HG03378 (cell line): ENCODE data around the gene GHSR.

Experiments
- ATAC-seq: cut with Tn5 transposase; IDR thresholded peaks from one replicate; pipeline ENCODE4 v1.9.1; 2021; ENCODE audit warnings: mild to moderate bottlenecking, moderate library complexity; ENCODE audit not compliant: unreplicated experiment

Gene GHSR, protein sequence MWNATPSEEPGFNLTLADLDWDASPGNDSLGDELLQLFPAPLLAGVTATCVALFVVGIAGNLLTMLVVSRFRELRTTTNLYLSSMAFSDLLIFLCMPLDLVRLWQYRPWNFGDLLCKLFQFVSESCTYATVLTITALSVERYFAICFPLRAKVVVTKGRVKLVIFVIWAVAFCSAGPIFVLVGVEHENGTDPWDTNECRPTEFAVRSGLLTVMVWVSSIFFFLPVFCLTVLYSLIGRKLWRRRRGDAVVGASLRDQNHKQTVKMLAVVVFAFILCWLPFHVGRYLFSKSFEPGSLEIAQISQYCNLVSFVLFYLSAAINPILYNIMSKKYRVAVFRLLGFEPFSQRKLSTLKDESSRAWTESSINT

DNA sequence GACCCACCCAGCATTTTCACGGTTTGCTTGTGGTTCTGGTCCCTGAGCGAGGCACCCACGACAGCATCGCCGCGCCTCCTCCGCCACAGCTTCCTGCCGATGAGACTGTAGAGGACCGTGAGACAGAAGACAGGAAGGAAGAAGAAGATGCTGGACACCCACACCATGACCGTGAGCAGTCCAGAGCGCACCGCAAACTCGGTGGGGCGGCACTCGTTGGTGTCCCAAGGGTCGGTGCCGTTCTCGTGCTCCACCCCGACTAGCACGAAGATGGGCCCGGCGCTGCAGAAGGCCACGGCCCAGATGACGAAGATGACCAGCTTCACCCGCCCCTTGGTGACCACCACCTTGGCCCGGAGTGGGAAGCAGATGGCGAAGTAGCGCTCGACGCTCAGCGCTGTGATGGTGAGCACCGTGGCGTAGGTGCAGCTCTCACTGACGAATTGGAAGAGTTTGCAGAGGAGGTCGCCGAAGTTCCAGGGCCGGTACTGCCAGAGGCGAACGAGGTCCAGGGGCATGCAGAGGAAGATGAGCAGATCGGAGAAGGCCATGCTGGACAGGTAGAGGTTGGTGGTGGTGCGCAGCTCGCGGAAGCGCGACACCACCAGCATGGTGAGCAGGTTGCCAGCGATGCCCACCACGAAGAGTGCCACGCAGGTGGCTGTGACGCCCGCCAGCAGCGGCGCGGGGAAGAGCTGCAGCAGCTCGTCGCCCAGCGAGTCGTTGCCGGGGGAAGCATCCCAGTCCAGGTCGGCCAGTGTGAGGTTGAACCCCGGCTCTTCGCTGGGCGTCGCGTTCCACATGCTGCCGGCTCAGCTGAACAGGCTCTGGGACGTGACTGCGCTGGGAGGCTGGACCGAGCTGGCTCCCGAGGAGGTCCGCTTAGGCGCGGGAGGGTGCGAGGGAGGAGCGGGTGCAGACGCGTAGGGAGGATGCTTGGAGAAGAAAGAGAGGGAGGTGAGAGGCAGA, at the start of gene GHSR:
GHSR (minus strand) TSS at position 846 of the 969 bp plus-strand sequence; CDS start at position 803, 43 bp downstream.
- no peak for ATAC-seq

DNA sequence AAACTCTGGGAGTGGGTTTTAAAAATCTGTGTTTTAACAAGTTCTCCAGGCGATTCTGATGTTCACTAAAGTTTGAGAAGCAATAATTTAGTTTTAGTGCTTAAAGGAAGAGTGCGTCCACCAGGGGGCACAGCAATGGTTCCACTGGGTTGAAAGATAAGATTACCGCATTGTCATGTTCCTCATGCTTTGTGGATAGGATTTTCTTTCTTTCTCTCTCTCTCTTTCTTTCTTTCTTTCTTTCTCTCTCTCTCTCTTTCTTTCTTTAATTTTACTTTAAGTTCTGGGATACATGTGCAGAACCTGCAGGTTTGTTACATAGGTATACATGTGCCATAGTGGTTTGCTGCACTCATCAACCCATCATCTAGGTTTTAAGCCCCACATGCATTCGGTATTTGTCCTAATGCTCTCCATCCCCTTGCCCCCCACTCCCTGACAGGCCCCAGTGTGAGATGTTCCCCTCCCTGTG, 42.0 kb upstream of the GHSR start:
- peak; percentile 76 for ATAC-seq

DNA sequence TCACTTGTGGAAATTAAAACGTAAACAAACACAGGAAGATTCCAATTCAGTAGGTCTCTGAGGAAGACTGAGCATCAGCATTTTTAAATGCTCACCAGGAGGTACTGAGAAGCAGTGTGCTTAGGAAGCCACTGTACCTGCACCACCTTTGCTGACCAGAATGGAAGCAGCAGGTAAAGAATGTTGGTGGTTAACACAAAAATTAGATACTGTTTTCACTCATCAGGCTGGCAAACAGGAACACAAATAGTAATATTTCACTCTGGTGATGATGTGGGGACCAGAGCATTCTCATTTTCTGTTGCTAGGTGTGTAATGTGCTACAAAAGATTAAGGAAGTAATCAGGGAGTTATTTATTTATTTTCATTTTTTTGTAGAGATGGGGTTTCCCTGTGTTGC, 29.9 kb upstream of the GHSR start:
- peak; percentile 50 for ATAC-seq

DNA sequence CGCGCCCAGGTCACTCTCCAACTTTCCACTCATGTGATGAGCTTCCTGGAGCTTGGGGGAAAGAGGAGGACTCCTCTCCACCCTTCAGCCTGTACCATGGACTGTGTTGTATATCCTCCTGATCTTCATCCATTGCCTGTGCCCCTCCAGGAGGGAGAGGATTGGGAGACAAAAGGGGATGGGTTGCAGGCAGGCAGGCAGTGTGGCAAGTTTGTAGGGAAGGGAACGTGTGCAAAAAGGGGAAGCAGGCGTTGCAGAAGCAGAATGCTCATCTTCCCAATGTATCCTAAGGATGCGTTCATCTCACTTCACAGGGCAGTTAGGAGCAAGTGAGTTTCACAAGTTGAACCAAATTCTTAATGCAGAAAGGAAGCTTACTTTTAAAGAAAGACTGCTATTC, 28.1 kb upstream of the GHSR start:
- ATAC-seq, result no peak

DNA sequence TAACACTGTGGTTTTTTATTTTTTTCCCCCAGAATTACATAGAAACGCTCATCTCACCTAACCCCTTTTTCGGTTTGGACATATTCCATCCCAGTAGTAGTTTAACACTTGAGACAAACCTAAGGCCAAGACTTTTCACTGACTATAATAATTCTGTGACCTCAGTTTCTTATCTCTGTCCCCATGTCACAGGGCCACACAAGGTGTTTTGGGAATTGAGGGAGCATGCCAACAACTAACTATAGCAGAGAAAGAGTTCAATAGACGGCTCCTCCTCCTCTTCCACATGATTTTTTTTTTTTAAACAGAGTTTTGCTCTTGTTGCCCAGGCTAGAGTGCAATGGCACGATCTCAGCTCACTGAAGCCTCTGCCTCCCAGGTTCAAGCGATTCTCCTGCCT, 27.4 kb upstream of the GHSR start:
- ATAC-seq, result no peak

DNA sequence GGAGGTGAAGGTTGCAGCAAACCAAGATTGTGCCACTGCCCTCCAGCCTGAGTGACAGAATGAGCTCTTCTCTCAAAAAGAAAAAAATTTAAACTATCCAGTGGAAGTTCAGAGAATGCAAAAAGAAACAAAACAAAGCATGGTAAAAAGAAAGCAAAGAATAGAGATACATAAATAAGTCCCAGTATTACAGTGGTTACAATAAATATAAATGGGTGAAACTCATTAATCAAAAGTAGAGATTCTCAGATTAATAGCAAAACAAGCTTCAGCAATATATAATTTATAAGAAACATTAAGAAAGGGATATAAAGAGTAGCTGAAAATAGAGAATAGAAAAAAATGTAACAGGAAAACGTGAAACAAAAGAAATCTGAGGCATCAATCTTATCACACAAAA, 23.6 kb upstream of the GHSR start:
- no peak for ATAC-seq

DNA sequence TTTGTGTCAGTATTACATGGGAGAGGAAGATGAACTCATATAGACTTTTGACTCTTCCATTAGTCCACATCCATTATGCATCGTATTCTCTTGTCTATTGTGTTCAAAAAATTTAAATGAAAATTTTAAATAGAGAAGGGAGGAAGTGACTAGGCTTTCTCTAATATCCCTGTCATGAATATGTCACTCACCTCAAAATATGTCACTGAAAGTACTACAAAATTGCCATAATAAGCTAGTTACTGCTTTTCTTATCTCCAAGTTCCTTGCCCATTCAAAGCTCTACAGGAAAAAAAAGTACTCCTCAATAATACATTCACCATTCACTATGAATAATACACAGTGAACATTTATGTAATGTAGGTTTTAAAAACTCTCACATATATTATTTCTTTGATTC, 22.3 kb upstream of the GHSR start:
- ATAC-seq, result no peak

DNA sequence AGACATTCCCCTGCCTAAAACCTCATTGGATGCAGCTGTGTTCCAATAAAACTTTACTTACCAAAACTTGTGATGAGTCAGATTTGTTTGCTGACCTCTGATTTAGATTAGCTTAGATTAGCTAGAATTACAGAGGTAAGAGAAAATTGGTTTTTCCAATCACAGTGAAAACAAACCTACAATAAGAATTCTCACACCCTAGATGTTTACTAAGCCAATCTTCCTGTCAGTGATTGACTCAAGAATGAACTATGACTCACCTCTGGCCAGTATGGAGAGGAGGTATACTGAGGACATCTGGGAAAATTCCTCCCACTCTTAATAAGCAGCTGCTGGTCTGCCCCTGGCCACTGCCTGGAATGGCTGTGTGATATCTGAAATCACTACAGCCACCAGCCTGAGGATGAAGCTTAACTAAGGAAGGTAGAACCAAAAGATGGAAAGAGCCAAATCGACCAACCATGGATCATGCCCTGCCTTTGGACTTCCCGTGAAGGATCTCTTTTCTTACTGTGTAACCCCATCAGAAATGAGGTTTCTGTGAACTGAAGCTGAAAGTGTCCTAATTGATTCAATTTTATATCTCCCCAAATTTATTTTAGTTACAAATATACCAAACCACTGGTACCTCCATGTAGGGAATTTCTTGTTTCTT, 19.0 kb upstream of the GHSR start:
- ATAC-seq, result no peak

DNA sequence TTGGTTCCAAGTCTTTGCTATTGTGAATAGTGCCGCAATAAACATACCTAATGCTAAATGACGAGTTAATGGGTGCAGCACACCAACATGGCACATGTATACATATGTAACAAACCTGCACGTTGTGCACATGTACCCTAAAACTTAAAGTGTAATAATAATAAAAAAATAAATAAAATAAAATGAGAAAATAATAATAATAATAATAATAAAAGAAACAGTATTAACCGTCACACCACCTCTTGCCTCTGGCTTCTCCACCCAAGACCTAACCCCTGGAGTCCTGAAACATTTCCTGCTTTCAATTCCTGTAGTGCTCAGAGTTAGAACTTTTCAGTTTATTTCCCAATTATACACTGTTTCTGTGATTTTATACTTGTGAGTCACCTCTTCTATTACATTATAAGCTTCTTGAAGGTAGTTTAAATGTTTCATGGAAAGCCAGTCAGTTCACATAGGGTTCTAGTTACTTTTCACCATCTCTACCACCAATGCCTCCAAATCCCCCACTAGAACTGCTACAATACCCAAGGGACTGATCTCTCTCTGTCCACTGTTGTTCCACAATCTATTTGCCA, 18.4 kb upstream of the GHSR start:
- no peak for ATAC-seq

DNA sequence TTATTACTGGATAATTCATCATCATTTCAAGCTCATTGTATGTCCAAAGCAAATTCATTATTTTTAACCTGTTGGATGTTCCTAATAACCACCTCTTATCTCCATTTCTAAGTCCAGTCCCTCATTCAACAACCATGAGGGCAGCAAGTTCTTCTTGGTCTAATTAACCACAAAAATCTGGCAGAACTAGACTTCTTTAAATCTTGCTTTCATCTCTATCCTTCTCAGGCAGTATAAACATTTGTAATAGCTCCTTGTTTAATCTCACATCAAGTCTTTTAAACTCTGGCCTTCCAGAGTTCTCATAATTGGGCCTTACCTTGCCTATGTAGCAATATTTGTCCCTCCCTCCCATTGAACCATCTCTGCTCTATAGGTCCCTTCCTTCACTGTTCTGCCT, 17.0 kb upstream of the GHSR start:
- no peak for ATAC-seq

DNA sequence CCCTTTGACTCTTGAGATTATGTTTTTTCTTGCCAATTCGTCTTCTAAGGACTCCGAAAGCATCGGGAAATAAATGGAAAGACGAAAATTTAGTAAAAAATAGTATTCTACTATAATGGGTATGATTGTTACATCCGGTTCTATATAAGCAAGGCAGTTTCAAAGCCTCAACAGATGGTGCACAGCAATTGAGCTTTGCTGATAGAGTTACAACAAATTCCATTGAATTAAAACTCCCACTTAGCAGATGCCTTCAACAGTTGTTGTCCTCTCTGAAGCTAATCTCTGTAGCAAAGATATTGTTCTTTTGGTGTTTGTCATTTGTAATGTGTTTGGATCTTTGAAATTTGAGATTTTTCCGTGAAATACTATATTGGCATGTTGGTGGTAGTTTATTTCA, 16.1 kb upstream of the GHSR start:
- no peak for ATAC-seq

DNA sequence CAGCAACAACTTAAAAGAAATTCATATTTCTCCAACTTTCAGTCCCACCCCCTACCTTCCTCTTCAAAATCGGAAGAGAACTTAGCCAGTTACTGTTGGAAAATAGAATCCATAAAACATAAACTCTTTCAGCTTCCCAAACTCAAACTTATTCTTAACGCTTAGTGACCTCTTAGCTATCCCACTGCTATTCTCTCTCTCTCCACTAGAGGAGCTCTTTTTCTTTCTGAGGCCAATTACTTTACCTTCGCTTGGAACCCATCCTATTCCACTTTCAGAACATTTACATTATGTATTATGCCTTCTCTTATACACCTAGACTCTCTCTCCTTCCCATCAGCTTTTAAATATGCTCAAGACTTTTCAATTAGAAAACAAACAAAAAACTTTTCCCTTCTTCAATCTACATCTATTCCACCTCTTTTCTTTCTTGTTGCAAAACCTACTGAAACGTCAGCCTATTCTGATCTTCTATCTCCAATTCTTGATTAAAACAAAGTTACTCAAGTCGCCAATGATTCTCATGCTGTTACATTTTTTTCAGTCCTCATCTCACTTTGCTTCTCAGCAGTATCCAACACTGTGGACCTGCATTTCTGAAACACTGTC, 13.4 kb upstream of the GHSR start:
- ATAC-seq, result peak; percentile 58

DNA sequence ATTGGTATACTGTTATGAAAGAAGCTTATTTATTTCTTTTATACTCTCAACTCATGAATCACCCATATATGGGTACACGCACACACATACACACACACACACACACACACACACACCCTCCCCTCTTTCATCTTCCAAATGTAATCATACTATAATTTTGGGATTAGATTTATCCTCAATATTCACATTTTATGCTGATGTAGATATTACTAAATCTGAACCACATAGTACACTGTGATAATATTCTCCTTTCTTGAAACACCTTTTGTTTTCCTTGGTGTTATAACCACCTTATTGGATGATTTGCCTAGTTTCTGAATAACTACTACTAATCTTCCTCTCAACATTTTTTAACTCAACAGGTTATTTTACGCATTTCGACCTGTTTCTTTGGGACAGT, 8.1 kb upstream of the GHSR start:
- no peak for ATAC-seq

DNA sequence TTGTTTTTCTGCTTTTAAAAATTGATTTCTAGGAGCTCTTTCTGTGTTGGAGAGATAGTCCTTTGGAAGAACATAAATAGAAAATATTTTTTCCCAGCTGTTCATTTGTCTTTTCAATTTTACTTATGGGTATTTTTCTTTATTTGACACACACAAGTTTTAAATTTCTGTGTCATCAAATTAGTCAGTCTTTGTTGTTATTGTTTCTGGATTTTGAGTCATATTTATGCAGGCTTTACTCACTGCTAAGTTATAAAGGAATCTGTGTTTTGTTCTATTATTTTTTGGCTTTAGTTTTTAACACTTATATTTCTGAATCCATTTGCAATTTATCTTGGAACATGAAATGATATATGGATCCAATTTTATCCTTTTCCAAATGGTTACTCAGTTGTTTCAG, 5.9 kb upstream of the GHSR start:
- ATAC-seq, result no peak

DNA sequence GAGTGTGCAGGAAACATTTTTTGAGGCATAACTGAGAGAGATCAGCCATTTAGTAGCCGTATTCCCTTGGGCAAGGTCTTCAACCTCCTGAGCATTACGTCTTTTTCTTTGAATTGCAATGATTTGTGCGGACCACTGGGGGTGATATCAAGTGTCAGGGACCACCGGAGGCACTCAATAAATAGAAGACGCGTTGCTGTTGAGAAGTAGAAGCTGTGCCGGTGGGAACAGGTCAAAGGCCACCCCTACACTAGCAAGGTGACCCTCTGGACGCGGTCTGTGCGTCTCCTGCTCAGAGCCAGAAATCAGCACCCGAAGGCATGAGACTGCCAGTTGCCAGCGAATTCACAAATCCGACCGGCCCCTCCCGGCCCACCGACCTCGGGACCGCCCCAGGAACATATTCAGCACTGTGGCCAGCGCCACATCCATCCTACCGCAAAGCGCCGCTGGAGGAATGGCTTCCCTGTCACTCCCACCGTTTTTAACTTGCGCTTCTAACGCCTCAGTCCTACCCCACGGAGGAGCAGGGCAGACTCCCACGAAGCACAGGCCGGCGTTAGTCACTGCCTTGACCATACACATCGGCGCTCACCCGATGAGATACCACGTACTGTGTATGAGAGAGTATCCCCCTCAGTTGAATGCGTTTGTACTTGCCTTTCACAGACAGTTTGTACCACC, 1.4 kb upstream of the GHSR start:
- no peak for ATAC-seq

DNA sequence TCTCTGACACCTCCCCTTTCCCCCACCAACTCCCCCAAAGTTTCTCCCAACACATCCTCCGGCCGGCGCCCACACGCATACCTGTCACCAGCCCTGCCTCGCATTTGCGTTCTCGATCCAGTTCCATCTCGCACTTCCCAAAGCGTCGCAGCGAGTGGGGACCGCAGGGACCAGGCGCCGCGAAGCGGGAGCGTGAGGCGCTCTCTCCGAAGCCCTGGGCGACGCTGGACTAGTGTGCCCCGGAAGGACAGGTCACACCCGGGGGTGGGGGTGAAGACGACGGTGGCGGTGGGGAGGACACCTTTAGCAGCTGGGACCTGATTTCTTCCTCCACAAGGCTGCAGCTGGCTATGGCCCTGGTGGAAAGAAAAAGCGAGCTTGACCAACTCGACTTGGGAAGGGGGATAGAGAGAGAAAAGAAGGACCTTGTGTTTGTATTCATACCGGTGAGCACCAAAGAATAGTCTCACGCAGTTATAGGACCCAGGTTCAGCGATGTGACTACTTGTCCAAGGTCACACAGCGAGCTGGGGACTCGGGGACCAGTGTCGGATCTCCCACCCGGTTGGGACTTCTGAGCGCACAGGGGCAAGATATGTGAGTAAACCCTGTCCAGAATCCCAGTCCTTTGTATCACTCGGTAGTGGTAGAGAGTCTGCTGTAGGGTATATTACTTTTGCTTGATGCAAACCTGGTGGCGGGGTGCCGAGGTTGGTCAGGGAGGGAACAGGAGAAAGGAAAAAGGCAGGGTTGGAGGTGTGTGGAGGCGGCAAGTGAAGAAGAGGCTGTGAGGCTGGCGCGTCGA, 607 bp upstream of the GHSR start:
- ATAC-seq, result no peak

DNA sequence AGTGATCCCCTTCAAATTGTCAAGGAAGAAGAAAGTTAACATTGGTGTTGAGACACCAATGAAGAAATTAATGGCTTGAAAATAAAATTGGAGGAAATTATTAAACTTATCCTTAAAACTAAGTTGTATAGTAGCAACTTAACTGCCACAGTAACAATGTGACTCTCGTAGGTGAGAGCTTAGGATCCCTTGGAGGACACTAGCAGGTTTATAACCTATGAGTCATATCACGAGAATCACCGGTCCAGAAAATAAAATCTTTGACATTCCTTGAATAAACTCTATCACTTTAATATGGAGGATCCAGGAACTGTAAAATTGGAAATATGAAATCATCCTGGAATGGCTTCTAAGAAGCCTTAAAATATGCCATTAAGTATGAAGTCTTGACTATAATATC, 2.1 kb downstream of the GHSR start:
- no peak for ATAC-seq

DNA sequence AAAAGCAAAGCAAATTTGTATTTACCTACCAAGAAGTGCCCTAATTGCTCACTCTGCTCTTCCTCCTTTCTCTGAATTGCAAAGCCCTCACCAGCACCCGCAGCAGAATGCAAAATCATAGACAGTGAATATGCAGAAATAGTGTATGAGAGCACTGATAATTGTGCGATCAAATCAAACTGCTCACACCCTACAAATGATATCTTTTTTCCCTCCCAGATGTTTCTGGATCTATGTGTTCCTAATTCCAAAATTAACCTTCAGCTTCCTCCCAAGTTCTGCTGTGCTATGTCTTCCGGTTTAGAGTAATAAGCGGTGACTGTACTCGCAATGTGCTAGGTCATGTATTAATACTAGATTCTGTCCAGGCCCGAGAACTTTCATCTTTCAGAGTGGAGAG, 3.4 kb downstream of the GHSR start:
- no peak for ATAC-seq

DNA sequence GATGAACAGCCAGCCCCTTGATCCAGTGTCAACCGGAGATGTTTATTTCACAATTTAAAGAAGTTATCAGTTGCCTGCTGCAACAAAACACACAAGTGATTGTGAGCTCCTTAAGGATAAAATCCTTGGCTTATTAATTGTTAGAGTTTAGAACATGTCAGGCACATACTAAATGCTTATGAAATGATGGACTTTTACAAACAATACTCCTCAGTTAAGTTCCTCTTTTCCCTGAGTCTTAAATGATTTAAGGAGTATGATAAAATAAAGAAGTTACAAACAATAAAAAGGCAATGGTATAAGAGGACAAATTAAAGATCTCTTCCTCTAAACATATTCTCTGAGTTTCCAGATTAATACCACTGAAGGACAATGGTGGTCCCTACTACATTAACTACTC, 5.7 kb downstream of the GHSR start:
- no peak for ATAC-seq
